ENCODE measurements around the gene SYT12. TPM values are rescaled to one million over a fixed set of nuclear protein-coding genes. Genes with fewer than 3 reads are reported as not detected.

SYT12 gene
- total RNA-seq, 1 experiment from 2014 or later: 4.8 TPM

GRCh38 chr11:67027943-67028542 lies 5.1 kb downstream of the SYT12 start:
- H3K27ac ChIP-seq (ENCODE audit: low read length): no peak overlapping the region
- H3K9ac ChIP-seq (ENCODE audit: low read length): no peak overlapping the region
- no peak overlapping the region for H2AFZ ChIP-seq (ENCODE audit: low read length)
- DNase-seq (no peak), ATAC-seq (no peak)
- no peaks in the 10 kb centered on the region for H3F3A ChIP-seq (ENCODE audit: low read length, unreplicated experiment)
- H3K36me3 ChIP-seq (ENCODE audit: low read depth, low read length): no peaks in the 10 kb centered on the region
- no peaks in the 10 kb centered on the region for H3K27me3 ChIP-seq (ENCODE audit: low read length)
- H3K4me1 ChIP-seq (ENCODE audit: insufficient read depth, low read length): peaks cover 41% of the 10 kb centered on the region
- H3K4me3 ChIP-seq (ENCODE audit: low read length): no peak overlapping the region
- no peaks in the 10 kb centered on the region for H3K9me3 ChIP-seq (ENCODE audit: low read length)
- no peak overlapping the region for H3K4me2 ChIP-seq (ENCODE audit: low read length)
- ChIA-PET POLR2A (ENCODE audit: unreplicated experiment) (interaction anchor here (0.6 kb wide), 1 partner anchor 561 kb away, joined by 14 read pairs; the partner anchor contains the start of gene PELI3), CTCF (no interaction called here)
- BruUV-seq (replicated peaks): no TSS peak
- intact Hi-C loops (cut with micrococcal nuclease): no loop called here
- TF ChIP-seq CTCF (conservative IDR thresholded peaks at IDR 0.05; ENCODE audit: low read depth, low read length) (no peak), EZH2phosphoT487 (IDR thresholded peaks at IDR 0.05; ENCODE audit: borderline replicate concordance, low read length) (no peak), EZH2 (IDR thresholded peaks at IDR 0.05; ENCODE audit: low read length, unreplicated experiment) (no peak)
- no peaks in the 10 kb centered on the region for H4K20me1 ChIP-seq (ENCODE audit: low read length)
- no peaks in the 10 kb centered on the region for H3K79me2 ChIP-seq (ENCODE audit: low read length)
- no peaks in the 10 kb centered on the region for H3K9me2 ChIP-seq (replicated peaks; ENCODE audit: low read length)

- no peak overlapping the region for H2AFZ ChIP-seq (ENCODE audit: low read length)
- peaks cover 45% of the 10 kb centered on the region for H3K4me1 ChIP-seq (ENCODE audit: insufficient read depth, low read length)
- no peaks in the 10 kb centered on the region for H3K36me3 ChIP-seq (ENCODE audit: low read depth, low read length)
- peaks cover 4% of the 10 kb centered on the region for H3F3A ChIP-seq (ENCODE audit: low read length, unreplicated experiment)
- H3K9me2 ChIP-seq (replicated peaks; ENCODE audit: low read length): no peaks in the 10 kb centered on the region
- H3K9ac ChIP-seq (ENCODE audit: low read length): no peak overlapping the region
- no peaks in the 10 kb centered on the region for H3K27me3 ChIP-seq (ENCODE audit: low read length)
- ChIA-PET CTCF (no interaction called here), POLR2A (ENCODE audit: unreplicated experiment) (no interaction called here)
- intact Hi-C loops (cut with micrococcal nuclease): no loop called here
- ATAC-seq (no peak), DNase-seq (no peak)
- no peak overlapping the region for H3K4me2 ChIP-seq (ENCODE audit: low read length)
- TF ChIP-seq EZH2phosphoT487 (IDR thresholded peaks at IDR 0.05; ENCODE audit: borderline replicate concordance, low read length) (no peak), EZH2 (IDR thresholded peaks at IDR 0.05; ENCODE audit: low read length, unreplicated experiment) (no peak), CTCF (conservative IDR thresholded peaks at IDR 0.05; ENCODE audit: low read depth, low read length) (no peak)
- no peak overlapping the region for H3K27ac ChIP-seq (ENCODE audit: low read length)
- H3K79me2 ChIP-seq (ENCODE audit: low read length): no peaks in the 10 kb centered on the region
- no TSS peak for BruUV-seq (replicated peaks)
- no peaks in the 10 kb centered on the region for H3K9me3 ChIP-seq (ENCODE audit: low read length)
- H4K20me1 ChIP-seq (ENCODE audit: low read length): no peaks in the 10 kb centered on the region
- no peak overlapping the region for H3K4me3 ChIP-seq (ENCODE audit: low read length)
Observed at GRCh38 chr11:67029146-67029545, 6.2 kb downstream of the SYT12 start.

- CTCF ChIA-PET: no interaction called here
Observed at GRCh38 chr11:67030976-67031375, 8.0 kb downstream of the SYT12 start.

More at GRCh38 chr11:67030976-67031375, 8.0 kb downstream of the SYT12 start:
- Histone ChIP-seq H3K9me2 (replicated peaks; ENCODE audit: low read length) (no peaks in the 10 kb centered on the region), H3K4me1 (ENCODE audit: insufficient read depth, low read length) (peaks cover 34% of the 10 kb centered on the region), H3K36me3 (ENCODE audit: low read depth, low read length) (no peaks in the 10 kb centered on the region), H3K4me2 (ENCODE audit: low read length) (no peak overlapping the region), H3K9me3 (ENCODE audit: low read length) (no peaks in the 10 kb centered on the region), H3K27me3 (ENCODE audit: low read length) (no peaks in the 10 kb centered on the region), H3K27ac (ENCODE audit: low read length) (no peak overlapping the region), H2AFZ (ENCODE audit: low read length) (no peak overlapping the region), H3K9ac (ENCODE audit: low read length) (no peak overlapping the region), H3K79me2 (ENCODE audit: low read length) (no peaks in the 10 kb centered on the region), H3F3A (ENCODE audit: low read length, unreplicated experiment) (peaks cover 4% of the 10 kb centered on the region), H4K20me1 (ENCODE audit: low read length) (no peaks in the 10 kb centered on the region), H3K4me3 (ENCODE audit: low read length) (no peak overlapping the region)
- no peak for DNase-seq
- BruUV-seq (replicated peaks): no TSS peak
- POLR2A ChIA-PET (ENCODE audit: unreplicated experiment): interaction anchor here (0.6 kb wide), 1 partner anchor 25 kb away, joined by 7 read pairs; no protein-coding TSS in a partner anchor
- no peak for ATAC-seq
- TF ChIP-seq CTCF (conservative IDR thresholded peaks at IDR 0.05; ENCODE audit: low read depth, low read length) (no peak), EZH2 (IDR thresholded peaks at IDR 0.05; ENCODE audit: low read length, unreplicated experiment) (no peak), EZH2phosphoT487 (IDR thresholded peaks at IDR 0.05; ENCODE audit: borderline replicate concordance, low read length) (no peak)
- intact Hi-C loops (cut with micrococcal nuclease): no loop called here

All from PC-3 (cell line).